Hypothalamus (tissue), 51 donors: ENCODE results near the gene LAMP5.
A peak's percentile ranks its signal among the peaks of the same experiment; 100 is the strongest.

Experiments
- DNase-seq, 51 donors: peaks; one replicate each; lab custom pipeline; 2025; lab: John Stamatoyannopoulos, UW

LAMP5 gene

GRCh38 chr20:9514461-9515213, at the start of gene LAMP5:
Gene LAMP5, plus strand, starts transcription at chr20:9514590. Its CDS starts 263 bp downstream, at chr20:9514853.
- peak in 26 of 51 donors; percentile 8 to 69 (median 34) for DNase-seq

GRCh38 chr20:9467995-9468394, 46.4 kb upstream of the LAMP5 start:
- peak in 9 of 51 donors; percentile 1 to 34 (median 10) for DNase-seq

GRCh38 chr20:9474835-9475415, 39.5 kb upstream of the LAMP5 start:
- peak in 1 of 51 donors; percentile 70 for DNase-seq

GRCh38 chr20:9475456-9475855, 38.9 kb upstream of the LAMP5 start:
- no peak for DNase-seq

GRCh38 chr20:9476174-9476573, 38.2 kb upstream of the LAMP5 start:
- no peak for DNase-seq

GRCh38 chr20:9476637-9477036, 37.8 kb upstream of the LAMP5 start:
- no peak for DNase-seq

- DNase-seq = no peak
These were observed 35.6 kb upstream of the LAMP5 start for GRCh38 chr20:9478771-9479170.

- DNase-seq = no peak
These were observed 34.3 kb upstream of the LAMP5 start for GRCh38 chr20:9480066-9480465.

GRCh38 chr20:9482180-9482579, 32.2 kb upstream of the LAMP5 start:
- no peak for DNase-seq

- DNase-seq = no peak
These were observed 31.3 kb upstream of the LAMP5 start for GRCh38 chr20:9483131-9483530.

- DNase-seq = no peak
These were observed 28.6 kb upstream of the LAMP5 start for GRCh38 chr20:9485614-9486340.

- DNase-seq = no peak
These were observed 27.2 kb upstream of the LAMP5 start for GRCh38 chr20:9487231-9487630.

GRCh38 chr20:9488063-9488462, 26.3 kb upstream of the LAMP5 start:
- peak in 10 of 51 donors; percentile 11 to 68 (median 18) for DNase-seq

GRCh38 chr20:9490161-9490560, 24.2 kb upstream of the LAMP5 start:
- DNase-seq = no peak

- no peak for DNase-seq
These were observed 23.8 kb upstream of the LAMP5 start for GRCh38 chr20:9490631-9491030.

GRCh38 chr20:9491324-9491723, 23.1 kb upstream of the LAMP5 start:
- DNase-seq = no peak

- no peak for DNase-seq
These were observed 22.3 kb upstream of the LAMP5 start for GRCh38 chr20:9492067-9492466.

- no peak for DNase-seq
These were observed 20.6 kb upstream of the LAMP5 start for GRCh38 chr20:9493803-9494202.

GRCh38 chr20:9495701-9496100, 18.7 kb upstream of the LAMP5 start:
- no peak for DNase-seq

- no peak for DNase-seq
These were observed 18.2 kb upstream of the LAMP5 start for GRCh38 chr20:9496155-9496554.

GRCh38 chr20:9498322-9498721, 16.1 kb upstream of the LAMP5 start:
- no peak for DNase-seq
